ENCODE measurements around the gene C10orf120. TPM values are rescaled to one million over a fixed set of nuclear protein-coding genes. Genes with fewer than 3 reads are reported as not detected.

Gene C10orf120
- total RNA-seq, 1 donor from 2014 or later, result not detected

DNA sequence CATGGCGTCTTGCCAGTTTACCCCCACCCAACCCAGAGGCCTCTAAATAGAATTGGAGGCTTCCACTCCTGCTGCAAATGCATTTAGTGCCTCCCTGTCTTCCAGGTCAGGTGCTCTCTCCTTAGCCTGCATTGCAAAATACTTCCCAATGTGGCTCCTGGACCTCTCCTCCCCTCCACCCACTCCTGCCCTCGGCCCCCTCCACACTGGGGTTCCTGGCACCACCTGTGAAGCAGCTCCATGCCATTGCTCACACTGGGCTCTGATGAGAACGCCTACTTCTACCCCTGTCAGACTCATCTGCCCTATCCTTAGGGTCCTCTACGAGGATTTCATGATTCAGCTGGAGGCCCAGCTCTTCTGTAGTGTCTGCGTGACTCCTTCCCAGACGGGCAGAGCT, 37.4 kb downstream of the C10orf120 start:
- Histone ChIP-seq H3K27ac (no peak overlapping the region), H3K4me1 (peaks cover 3% of the 10 kb centered on the region), H3K27me3 (no peaks in the 10 kb centered on the region), H3K9me3 (no peaks in the 10 kb centered on the region), H3K36me3 (no peaks in the 10 kb centered on the region), H3K4me3 (no peak overlapping the region)
- intact Hi-C loops (cut with DNase I), result no loop called here
- peak; percentile 15 for ATAC-seq
- no peak for DNase-seq
- TF ChIP-seq CTCF (IDR thresholded peaks at IDR 0.05), result no peak

DNA sequence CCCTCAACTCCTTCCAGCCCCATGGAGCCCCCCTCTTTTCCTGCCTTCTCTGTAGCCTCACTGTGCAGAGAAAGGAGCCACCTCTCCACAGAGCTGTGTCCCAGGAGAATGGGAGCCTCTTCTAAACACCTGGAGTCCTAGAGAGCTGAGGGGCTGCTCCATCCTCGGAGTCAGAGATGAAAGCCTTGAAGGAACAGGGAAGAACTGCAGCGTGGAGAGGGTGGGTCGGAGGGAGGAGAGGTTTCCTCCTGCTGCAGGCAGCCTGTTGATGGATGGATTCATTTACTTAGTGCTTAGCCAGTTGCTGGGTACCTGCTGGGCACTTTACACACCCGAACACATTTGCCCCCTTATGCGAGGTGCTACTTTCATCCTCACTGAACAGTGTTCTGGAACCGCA, 39.0 kb downstream of the C10orf120 start:
- no peaks in the 10 kb centered on the region for H3K27me3 ChIP-seq
- peaks cover 11% of the 10 kb centered on the region for H3K4me1 ChIP-seq
- no peak for DNase-seq
- H3K36me3 ChIP-seq, result no peaks in the 10 kb centered on the region
- no peak for ATAC-seq
- no peak overlapping the region for H3K27ac ChIP-seq
- intact Hi-C loops (cut with DNase I), result no loop called here
- H3K9me3 ChIP-seq, result no peaks in the 10 kb centered on the region
- no peak overlapping the region for H3K4me3 ChIP-seq
- no peak for TF ChIP-seq CTCF (IDR thresholded peaks at IDR 0.05)

GRCh38 chr10:122659651-122660050, 40.0 kb downstream of the C10orf120 start:
- Histone ChIP-seq H3K36me3 (no peaks in the 10 kb centered on the region), H3K4me1 (peaks cover 11% of the 10 kb centered on the region), H3K27me3 (no peaks in the 10 kb centered on the region), H3K4me3 (no peak overlapping the region), H3K27ac (no peak overlapping the region), H3K9me3 (no peaks in the 10 kb centered on the region)
- intact Hi-C loops (cut with DNase I), result no loop called here
- no peak for DNase-seq
- no peak for TF ChIP-seq CTCF (IDR thresholded peaks at IDR 0.05)
- no peak for ATAC-seq

DNA sequence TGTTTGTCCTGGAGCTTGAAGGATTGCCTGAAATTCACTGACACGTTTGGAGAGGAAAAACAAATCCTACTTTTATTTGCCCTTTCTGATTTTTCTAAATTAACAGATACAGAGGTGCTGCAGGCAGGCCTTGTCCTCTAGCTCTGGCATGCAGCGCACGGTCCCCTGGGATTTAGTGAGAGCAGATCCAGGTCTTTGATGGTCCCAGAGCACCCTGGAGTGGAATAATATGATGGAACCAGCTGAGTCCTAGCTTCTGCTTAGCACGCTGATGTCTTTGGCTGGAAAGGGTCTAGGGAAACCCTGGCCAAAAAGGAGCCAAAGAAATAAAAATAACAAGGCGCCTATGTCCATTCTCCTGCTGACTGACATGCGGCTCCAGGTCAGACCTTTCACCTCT, 40.5 kb downstream of the C10orf120 start:
- H3K27ac ChIP-seq, result no peak overlapping the region
- no peaks in the 10 kb centered on the region for H3K27me3 ChIP-seq
- no peaks in the 10 kb centered on the region for H3K9me3 ChIP-seq
- H3K4me3 ChIP-seq, result no peak overlapping the region
- intact Hi-C loops (cut with DNase I), result no loop called here
- H3K36me3 ChIP-seq, result no peaks in the 10 kb centered on the region
- ATAC-seq, result no peak
- H3K4me1 ChIP-seq, result peaks cover 11% of the 10 kb centered on the region
- TF ChIP-seq CTCF (IDR thresholded peaks at IDR 0.05), result no peak
- peak; percentile 16 for DNase-seq

- no peak for TF ChIP-seq CTCF (IDR thresholded peaks at IDR 0.05)
- no peaks in the 10 kb centered on the region for H3K27me3 ChIP-seq
- H3K4me3 ChIP-seq, result no peak overlapping the region
- peak; percentile 51 for DNase-seq
- peaks cover 11% of the 10 kb centered on the region for H3K4me1 ChIP-seq
- no peaks in the 10 kb centered on the region for H3K9me3 ChIP-seq
- intact Hi-C loops (cut with DNase I), result no loop called here
- no peak for ATAC-seq
- H3K36me3 ChIP-seq, result no peaks in the 10 kb centered on the region
- H3K27ac ChIP-seq, result no peak overlapping the region
These were observed 41.1 kb downstream of the C10orf120 start for GRCh38 chr10:122658356-122659049.

DNA sequence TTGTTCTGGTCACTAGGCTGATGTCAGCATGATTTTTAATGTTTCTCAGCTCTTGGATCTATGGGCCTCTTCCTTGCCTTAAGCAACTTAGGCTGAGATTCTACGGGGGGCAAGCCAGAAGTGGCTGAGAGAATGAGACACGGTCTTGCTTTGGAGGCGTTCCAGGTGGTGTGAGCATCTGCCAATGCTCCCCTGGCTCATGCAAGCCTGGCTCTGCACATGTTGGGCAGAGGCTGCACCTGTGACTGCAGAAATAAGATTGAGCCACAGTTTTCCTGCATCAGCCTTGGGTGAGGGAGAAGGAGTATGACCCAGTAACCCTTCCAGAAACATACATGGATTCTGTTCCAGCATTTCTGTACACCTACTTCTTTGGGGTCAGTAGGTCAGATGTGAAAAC, 41.9 kb downstream of the C10orf120 start:
- intact Hi-C loops (cut with DNase I), result no loop called here
- H3K4me3 ChIP-seq, result no peak overlapping the region
- H3K9me3 ChIP-seq, result no peaks in the 10 kb centered on the region
- no peak overlapping the region for H3K27ac ChIP-seq
- TF ChIP-seq CTCF (IDR thresholded peaks at IDR 0.05), result no peak
- H3K4me1 ChIP-seq, result peaks cover 11% of the 10 kb centered on the region
- DNase-seq (peak; percentile 15), ATAC-seq (no peak)
- H3K27me3 ChIP-seq, result peaks cover 7% of the 10 kb centered on the region
- H3K36me3 ChIP-seq, result no peaks in the 10 kb centered on the region

All from upper lobe of right lung (tissue), 1 donor.